Skeletal muscle tissue (tissue), 4 donors: ENCODE measurements around the gene ZNF155. TPM values are rescaled to one million over a fixed set of nuclear protein-coding genes. Genes with fewer than 3 reads are reported as not detected.
"Not testable (repeated sequence)": the region's sequence is repeated elsewhere in the genome, so short reads cannot be mapped to it uniquely, and the experiment has no call there.

Source experiments
- H3K27ac ChIP-seq: one replicate; pipeline ENCODE4 v1.7.0; 2013; ENCODE audit warnings: mild to moderate bottlenecking, low read depth, low read length, inconsistent platforms
- H3K27me3 ChIP-seq, 3 donors: one replicate each; pipeline ENCODE4 v1.7.0; 2013; ENCODE audit warnings: low read length in 3 of 3; ENCODE audit not compliant: control insufficient read depth in 3 of 3, insufficient read depth in 3 of 3
- H3K36me3 ChIP-seq, 3 donors: one replicate each; pipeline ENCODE4 v1.7.0; 2013; ENCODE audit warnings: low read length in 3 of 3; ENCODE audit not compliant: control insufficient read depth in 3 of 3, insufficient read depth in 3 of 3
- H3K4me1 ChIP-seq, 3 donors: one replicate each; pipeline ENCODE4 v1.7.0; 2013; ENCODE audit warnings: low read length in 3 of 3, mild to moderate bottlenecking in 3 of 3; ENCODE audit not compliant: control insufficient read depth in 3 of 3, insufficient read depth in 3 of 3
- H3K4me3 ChIP-seq, 3 donors: one replicate each; pipeline ENCODE4 v1.7.0; 2013; ENCODE audit warnings: low read length in 3 of 3
- H3K9ac ChIP-seq, 3 donors: one replicate each; pipeline ENCODE4 v1.7.0; 2013; ENCODE audit warnings: low read length in 3 of 3, mild to moderate bottlenecking in 3 of 3, moderate library complexity in 2 of 3, low read depth in 1 of 3
- H3K9me3 ChIP-seq, 3 donors: one replicate each; pipeline ENCODE4 v1.7.0; 2013; ENCODE audit warnings: low read length in 3 of 3; ENCODE audit not compliant: control insufficient read depth in 3 of 3
- total RNA-seq: library from RNA; depleted of rRNA; stranded (reverse); fragments of >200 nt; gene quantifications from one replicate; pipeline ENCODE4 v1.2.3, GENCODE V29; 2014
- donor health status: Osteomylitis.

ZNF155 gene
- total RNA-seq, result 13.0 TPM

DNA sequence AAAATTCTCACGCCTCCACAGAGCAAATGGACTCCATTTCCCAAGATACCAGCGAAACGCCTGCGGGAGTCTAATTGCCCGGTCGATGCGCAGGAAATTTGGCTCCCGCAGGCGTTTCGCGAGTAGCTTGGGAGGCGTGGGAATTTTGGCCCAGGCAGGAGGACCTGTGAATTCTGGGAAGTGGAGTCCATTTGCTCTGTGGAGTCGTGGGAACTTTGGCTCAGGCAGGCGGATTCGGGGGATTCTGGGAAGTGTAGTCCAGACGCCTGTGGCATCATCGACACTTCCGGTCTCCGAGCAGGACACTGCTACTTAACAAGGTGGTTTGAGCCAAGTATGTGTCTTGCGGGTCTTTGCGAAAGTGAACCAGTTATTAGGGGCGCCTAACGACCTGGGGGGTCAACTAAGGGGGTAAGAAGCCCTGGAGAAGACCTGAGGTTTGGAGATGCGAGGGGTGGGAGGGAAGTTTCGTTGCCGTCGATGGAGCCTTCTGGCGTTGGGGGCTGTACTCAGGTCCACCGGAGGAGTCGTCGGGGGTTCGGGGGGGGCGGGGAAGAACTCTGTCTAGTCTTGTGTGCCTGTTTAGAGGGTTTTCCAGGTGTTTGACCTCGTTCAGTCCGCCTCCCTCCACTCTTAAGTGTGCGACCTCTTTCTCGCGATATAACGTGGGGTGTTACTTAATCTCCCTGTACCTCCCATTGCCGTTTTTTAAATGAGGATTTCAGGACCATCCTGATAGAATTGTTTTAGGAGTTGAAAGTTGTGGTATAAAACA, at the start of gene ZNF155:
TSS of gene ZNF155 (plus strand) at position 277 of the 775 bp plus-strand sequence. CDS start 4,356 bp downstream, outside the sequence.
- Histone ChIP-seq H3K9me3 (peaks cover 0 to 15% (median 10%) of the 10 kb centered on the region in 3 donors), H3K27me3 (no peaks in the 10 kb centered on the region), H3K36me3 (peaks cover 3 to 7% (median 6%) of the 10 kb centered on the region in 3 donors), H3K27ac (no peak within 1 kb of the TSS), H3K4me1 (peaks cover 0 to 2% (median 0%) of the 10 kb centered on the region in 3 donors), H3K9ac (peak within 1 kb of the TSS; percentile 23 to 84 (median 71)), H3K4me3 (peak within 1 kb of the TSS; percentile 68 to 96 (median 92))

DNA sequence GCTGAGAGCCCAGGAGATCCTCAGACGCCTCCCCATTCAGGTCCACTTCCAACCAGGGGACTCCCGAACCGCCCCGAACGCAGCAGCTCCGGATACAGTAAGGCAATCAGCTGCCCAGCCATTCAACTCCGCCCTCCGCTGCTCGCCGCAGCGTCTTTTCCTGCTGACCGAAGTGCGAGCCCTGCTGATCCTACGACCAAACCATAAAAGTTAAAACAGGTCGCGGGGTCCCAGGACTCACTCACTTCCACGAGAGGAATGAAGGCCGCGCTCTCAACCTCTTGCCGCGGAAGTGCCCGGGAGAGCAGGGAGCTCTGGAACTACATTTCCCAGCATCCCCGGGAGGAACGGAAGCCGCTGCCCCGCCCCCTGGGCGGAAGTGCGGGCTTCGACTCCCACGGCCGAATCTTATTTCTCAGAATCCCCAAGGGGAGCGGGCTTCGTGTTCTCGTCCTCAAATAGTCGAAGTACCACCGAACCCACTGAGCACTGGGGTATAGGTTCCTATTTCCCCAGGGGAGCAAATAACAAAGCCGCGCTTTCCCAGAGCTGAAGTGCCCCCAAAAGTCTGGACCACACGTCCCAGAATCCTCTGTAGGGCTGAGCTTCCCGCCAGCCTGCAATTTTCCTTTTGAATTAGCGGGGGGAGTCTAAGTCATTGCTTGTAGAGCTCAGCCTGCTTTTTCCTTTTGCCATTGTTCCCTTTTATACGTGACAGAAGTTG, 48.8 kb upstream of the ZNF155 start, which contains the start of gene ZNF45:
TSS of gene ZNF45 (minus strand) at position 298 of the 724 bp plus-strand sequence. CDS start 13,097 bp downstream, outside the sequence.
- peak within 1 kb of the TSS; percentile 81 to 91 (median 85) for H3K4me3 ChIP-seq
- peaks cover 7 to 13% (median 8%) of the 10 kb centered on the region in 3 donors for H3K4me1 ChIP-seq
- peak within 1 kb of the TSS; percentile 85 for H3K27ac ChIP-seq
- H3K9me3 ChIP-seq, result peaks cover 0 to 4% (median 0%) of the 10 kb centered on the region in 3 donors
- peaks cover 8 to 27% (median 25%) of the 10 kb centered on the region in 3 donors for H3K36me3 ChIP-seq
- H3K27me3 ChIP-seq, result no peaks in the 10 kb centered on the region
- H3K9ac ChIP-seq, result peak within 1 kb of the TSS; percentile 87 to 89 (median 89)

DNA sequence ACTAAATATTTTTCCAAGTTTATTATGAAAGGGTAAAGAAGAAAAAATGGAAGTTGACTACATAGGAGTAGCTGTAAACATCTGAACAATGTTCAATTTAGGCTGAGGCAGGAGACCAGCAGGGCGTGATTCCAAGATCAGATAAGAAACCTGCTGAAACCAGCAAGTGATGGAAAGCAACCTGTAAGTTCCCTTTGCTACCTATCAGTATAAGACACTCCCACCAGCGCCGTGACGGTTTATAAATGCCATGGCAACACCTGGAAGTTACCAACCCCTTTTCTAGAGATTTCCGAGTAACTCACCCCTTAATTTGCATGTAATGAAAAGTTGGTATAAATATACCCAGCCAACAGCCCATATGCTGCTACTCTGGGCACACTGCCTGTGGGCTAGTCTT, 47.8 kb upstream of the ZNF155 start:
- Histone ChIP-seq H3K27ac (no peak overlapping the region), H3K4me3 (no peak overlapping the region), H3K27me3 (no peaks in the 10 kb centered on the region), H3K36me3 (peaks cover 4 to 18% (median 16%) of the 10 kb centered on the region in 3 donors), H3K4me1 (peaks cover 7 to 13% (median 8%) of the 10 kb centered on the region in 3 donors), H3K9ac (no peak overlapping the region), H3K9me3 (peaks cover 0 to 4% (median 0%) of the 10 kb centered on the region in 3 donors)

DNA sequence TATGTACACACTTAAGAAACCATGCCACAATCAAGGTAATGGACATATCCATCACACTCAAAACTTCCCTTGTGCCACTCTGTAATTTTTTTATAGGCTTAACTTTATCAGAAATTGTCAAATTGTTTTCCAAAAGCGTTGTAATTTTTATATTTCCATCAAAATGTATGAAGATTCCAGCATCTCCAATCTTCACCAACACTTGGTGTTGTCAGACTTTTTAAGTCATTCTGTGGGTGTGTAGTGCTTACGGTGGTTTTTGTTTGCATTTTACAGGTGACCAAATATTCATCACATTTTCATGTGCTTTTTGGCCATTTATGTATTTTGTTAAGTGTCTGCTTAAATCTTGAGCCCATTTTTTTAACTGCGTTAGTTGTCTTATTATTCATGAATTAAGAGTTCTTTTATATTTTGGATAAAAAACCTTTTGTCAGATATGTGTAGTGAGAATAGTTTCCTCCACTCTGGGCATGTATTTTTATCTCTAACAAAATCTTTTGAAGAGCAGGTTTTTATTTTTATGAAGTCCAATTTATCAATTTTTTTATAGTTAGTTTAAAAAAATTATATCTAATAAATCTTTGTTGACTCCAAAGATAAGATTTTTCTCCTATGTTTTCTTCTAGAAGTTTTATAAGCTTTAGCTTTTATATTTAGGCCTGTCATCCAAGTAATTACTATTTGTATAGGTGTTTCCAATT, 44.3 kb upstream of the ZNF155 start:
- Histone ChIP-seq H3K36me3 (no peaks in the 10 kb centered on the region), H3K4me1 (peaks cover 0 to 4% (median 0%) of the 10 kb centered on the region in 3 donors), H3K9ac (no peak overlapping the region), H3K27me3 (no peaks in the 10 kb centered on the region), H3K27ac (no peak overlapping the region), H3K9me3 (peaks cover 0 to 4% (median 2%) of the 10 kb centered on the region in 3 donors), H3K4me3 (no peak overlapping the region)

DNA sequence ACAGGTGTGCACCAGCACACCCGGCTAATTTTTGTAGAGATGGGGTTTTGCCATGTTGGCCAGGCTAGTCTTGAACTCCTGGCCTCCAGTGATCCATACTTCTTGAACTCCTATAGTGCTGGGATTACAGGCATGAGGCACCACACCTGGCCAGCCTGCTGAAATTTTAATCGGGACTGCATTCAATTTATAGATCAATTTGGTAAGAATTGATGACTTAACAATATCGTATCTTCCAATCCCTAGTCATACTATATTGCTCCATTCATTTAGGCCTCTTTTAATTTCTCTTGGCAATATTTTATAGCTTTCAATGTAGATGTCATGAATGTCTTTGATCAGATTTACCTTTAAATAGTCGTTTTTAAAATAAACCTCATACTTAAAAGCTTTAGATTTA, 43.3 kb upstream of the ZNF155 start:
- Histone ChIP-seq H3K9me3 (peaks cover 0 to 4% (median 2%) of the 10 kb centered on the region in 3 donors), H3K4me3 (no peak overlapping the region), H3K27me3 (no peaks in the 10 kb centered on the region), H3K9ac (no peak overlapping the region), H3K27ac (no peak overlapping the region), H3K4me1 (peaks cover 0 to under 1% (median 0%) of the 10 kb centered on the region in 3 donors), H3K36me3 (no peaks in the 10 kb centered on the region)

DNA sequence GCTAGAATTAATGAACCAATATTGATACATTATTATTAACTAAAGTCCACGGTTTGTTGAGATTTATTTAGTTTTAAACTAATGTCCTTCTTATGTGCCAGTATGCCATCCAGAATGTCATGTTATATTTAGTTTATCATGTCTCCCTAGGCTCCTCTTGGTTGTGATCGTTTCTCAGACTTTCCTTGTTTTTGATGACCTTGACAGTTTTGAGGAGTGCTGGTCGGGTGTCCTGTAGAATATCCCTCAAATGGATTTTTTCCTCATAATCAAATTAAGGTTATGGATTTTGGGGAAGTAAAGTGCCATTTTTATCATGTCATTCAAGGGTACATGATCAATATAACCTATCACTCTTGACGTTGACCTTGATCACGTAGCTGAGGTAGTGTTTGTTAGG, 42.8 kb upstream of the ZNF155 start:
- no peaks in the 10 kb centered on the region for H3K27me3 ChIP-seq
- H3K36me3 ChIP-seq, result no peaks in the 10 kb centered on the region
- H3K4me3 ChIP-seq, result no peak overlapping the region
- peaks cover 0 to 4% (median 2%) of the 10 kb centered on the region in 3 donors for H3K9me3 ChIP-seq
- no peak overlapping the region for H3K9ac ChIP-seq
- H3K4me1 ChIP-seq, result no peaks in the 10 kb centered on the region
- H3K27ac ChIP-seq, result no peak overlapping the region

DNA sequence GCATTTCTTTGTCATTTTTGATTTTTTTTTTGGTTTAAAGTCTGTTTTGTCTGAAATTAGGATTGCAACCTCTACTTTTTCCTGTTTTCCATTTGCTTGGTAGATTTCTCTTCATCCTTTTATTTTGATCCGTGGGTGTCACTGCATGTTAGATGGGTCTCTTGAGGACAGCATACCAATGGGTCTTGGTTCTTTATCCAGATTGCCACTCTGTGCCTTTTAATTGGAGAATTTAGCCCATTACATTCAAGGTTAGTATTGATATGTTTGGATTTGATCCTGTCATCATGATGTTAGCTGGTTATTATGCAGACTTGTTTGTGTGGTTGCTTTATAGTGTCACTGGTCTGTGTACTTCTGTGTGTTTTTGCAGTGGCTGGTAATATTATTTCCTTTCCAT, 36.6 kb upstream of the ZNF155 start:
- H3K9me3 ChIP-seq, result peaks cover 0 to 17% (median 4%) of the 10 kb centered on the region in 3 donors
- H3K9ac ChIP-seq, H3K27ac ChIP-seq, H3K36me3 ChIP-seq, H3K4me3 ChIP-seq, H3K4me1 ChIP-seq, H3K27me3 ChIP-seq: not testable (repeated sequence)

DNA sequence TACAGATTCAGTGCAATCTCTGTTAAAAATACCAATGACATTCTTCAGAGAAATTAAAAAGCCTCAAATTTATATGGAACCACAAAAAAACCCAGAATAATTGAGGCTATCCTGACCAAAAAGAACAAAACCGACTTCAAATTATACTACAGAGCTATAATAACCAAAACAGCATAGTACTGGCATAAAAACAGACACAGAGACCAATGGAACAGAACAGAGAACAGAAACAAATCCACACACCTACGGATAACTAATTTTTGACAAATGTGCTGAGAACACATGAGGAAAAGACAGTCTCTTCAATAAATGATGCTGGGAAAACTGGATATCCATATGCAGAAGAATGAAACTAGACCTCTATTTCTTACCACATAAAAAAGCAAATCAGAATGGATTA, 34.2 kb upstream of the ZNF155 start:
- H3K27me3 ChIP-seq, H3K4me1 ChIP-seq, H3K27ac ChIP-seq, H3K36me3 ChIP-seq, H3K9ac ChIP-seq: not testable (repeated sequence)
- H3K9me3 ChIP-seq, result peaks cover 0 to 19% (median 5%) of the 10 kb centered on the region in 3 donors
- H3K4me3 ChIP-seq, result peak overlapping the region in 1 of 3 donors; percentile 8

DNA sequence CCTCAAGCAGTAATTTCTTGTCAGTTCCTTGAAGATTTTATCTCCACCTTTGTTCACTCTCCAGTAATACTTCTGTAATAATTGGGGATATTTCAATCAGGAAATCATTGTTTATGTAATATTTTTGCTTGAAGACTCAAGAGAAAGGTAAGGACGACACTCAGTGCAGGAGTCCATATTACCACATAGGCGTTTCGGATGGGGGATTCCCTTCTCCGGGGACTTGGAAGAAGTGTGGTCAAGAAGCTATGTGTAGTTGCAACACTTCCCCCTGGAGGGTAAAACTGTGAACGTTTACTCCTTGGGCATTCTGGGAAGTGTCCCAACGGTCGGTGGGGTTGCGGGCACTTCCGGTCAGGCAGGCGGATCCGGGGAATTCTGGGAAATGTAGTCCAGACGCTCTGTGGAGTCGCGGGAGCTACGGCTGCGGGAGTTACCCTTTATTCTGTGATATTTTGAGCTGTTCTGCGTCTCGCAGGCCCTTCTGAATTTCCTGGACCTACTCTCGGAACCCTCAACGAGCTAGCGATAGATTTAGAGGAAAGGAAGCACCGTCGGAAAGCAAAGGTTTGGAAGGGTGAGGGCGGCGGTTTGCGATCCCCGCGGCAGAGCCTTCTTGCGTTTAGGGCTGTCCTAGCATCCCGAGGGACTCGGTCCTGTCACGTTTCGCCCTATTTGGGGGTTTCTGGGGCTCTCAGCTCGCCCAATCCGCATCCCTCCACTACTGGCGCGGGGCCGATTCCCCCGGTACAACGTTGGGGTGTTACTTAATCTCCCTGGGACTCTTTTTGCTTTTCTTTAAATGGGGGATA, 32.9 kb upstream of the ZNF155 start, which contains the start of gene ZNF221:
TSS of gene ZNF221 (plus strand) at position 395 of the 812 bp plus-strand sequence. CDS start 11,499 bp downstream, outside the sequence.
- Histone ChIP-seq H3K27me3 (peaks cover 0 to 3% (median 0%) of the 10 kb centered on the region in 3 donors), H3K4me1 (no peaks in the 10 kb centered on the region), H3K36me3 (peaks cover 8% of the 10 kb centered on the region in 3 donors), H3K9ac (peak within 1 kb of the TSS; percentile 87 to 92 (median 92)), H3K9me3 (peaks cover 2 to 30% (median 5%) of the 10 kb centered on the region in 3 donors), H3K4me3 (peak within 1 kb of the TSS; percentile 95 to 98 (median 96)), H3K27ac (peak within 1 kb of the TSS; percentile 55)
